HG03558 (cell line): ENCODE measurements around the gene ENTHD1.
"Not testable (repeated sequence)": the region's sequence is repeated elsewhere in the genome, so short reads cannot be mapped to it uniquely, and the experiment has no call there.

Experiments
- ATAC-seq: cut with Tn5 transposase; IDR thresholded peaks from one replicate; pipeline ENCODE4 v1.9.1; 2021; ENCODE audit warnings: moderate number of reproducible peaks; ENCODE audit not compliant: unreplicated experiment; ENCODE audit errors: extremely low read depth

The ENTHD1 gene

GRCh38 chr22:39856588-39856987 lies 37.0 kb downstream of the ENTHD1 start:
- ATAC-seq: no peak

GRCh38 chr22:39852799-39853198 lies 40.8 kb downstream of the ENTHD1 start:
- ATAC-seq: no peak

- ATAC-seq: no peak
Observed at GRCh38 chr22:39851606-39852315, 41.8 kb downstream of the ENTHD1 start.

- no peak for ATAC-seq
Observed at GRCh38 chr22:39847477-39847876, 46.1 kb downstream of the ENTHD1 start.

- not testable (repeated sequence) for ATAC-seq
Observed at GRCh38 chr22:39846539-39846938, 47.0 kb downstream of the ENTHD1 start.

- ATAC-seq: no peak
Observed at GRCh38 chr22:39845529-39845928, 48.0 kb downstream of the ENTHD1 start.

GRCh38 chr22:39839917-39840510 lies 53.5 kb downstream of the ENTHD1 start:
- ATAC-seq: no peak

GRCh38 chr22:39839204-39839603 lies 54.4 kb downstream of the ENTHD1 start:
- no peak for ATAC-seq

GRCh38 chr22:39833610-39834009 lies 60.0 kb downstream of the ENTHD1 start:
- ATAC-seq: no peak

- ATAC-seq: no peak
Observed at GRCh38 chr22:39833093-39833492, 60.5 kb downstream of the ENTHD1 start.

GRCh38 chr22:39832627-39833074 lies 60.9 kb downstream of the ENTHD1 start:
- ATAC-seq: no peak

GRCh38 chr22:39825661-39826102 lies 67.9 kb downstream of the ENTHD1 start:
- ATAC-seq: no peak

- ATAC-seq: no peak
Observed at GRCh38 chr22:39821008-39821407, 72.6 kb downstream of the ENTHD1 start.

- no peak for ATAC-seq
Observed at GRCh38 chr22:39820256-39820655, 73.3 kb downstream of the ENTHD1 start.

GRCh38 chr22:39819429-39819828 lies 74.1 kb downstream of the ENTHD1 start:
- ATAC-seq: no peak

GRCh38 chr22:39818094-39818493 lies 75.5 kb downstream of the ENTHD1 start:
- no peak for ATAC-seq

GRCh38 chr22:39815932-39816331 lies 77.6 kb downstream of the ENTHD1 start:
- ATAC-seq: no peak

- no peak for ATAC-seq
Observed at GRCh38 chr22:39814899-39815298, 78.7 kb downstream of the ENTHD1 start.

- no peak for ATAC-seq
Observed at GRCh38 chr22:39809772-39810557, 83.6 kb downstream of the ENTHD1 start.

- no peak for ATAC-seq
Observed at GRCh38 chr22:39808081-39808480, 85.5 kb downstream of the ENTHD1 start.

- ATAC-seq: no peak
Observed at GRCh38 chr22:39806109-39806508, 87.5 kb downstream of the ENTHD1 start.
